Activated naive CD8-positive, alpha-beta T cell treated with anti-CD3 and anti-CD28 coated beads, Interleukin-2, amount 10 ng/mL, durations not matched to agents 7 days and 5 days (primary cell): Measurements from ENCODE around the gene HTD2. TPM values are rescaled to one million over a fixed set of nuclear protein-coding genes. Genes with fewer than 3 reads are reported as not detected.
"Not testable (repeated sequence)": the region's sequence is repeated elsewhere in the genome, so short reads cannot be mapped to it uniquely, and the experiment has no call there.

Experiments used
- ATAC-seq: fragments of 150-1000 bp; cut with Tn5 transposase; one replicate; pipeline ENCODE4 v1.10.0; 2021; ENCODE audit warnings: low read depth, moderate library complexity
- POLR2A ChIA-PET: fragments of 350-600 bp; sonication (Branson Sonifier 250); formaldehyde crosslinking; loops from one replicate; lab custom pipeline; 2021; ENCODE audit warnings: antibody characterized with exemption; lab: Charles Lee
- DNase-seq: peaks from one replicate; pipeline ENCODE4 v3.0.0; 2021
- H3K27ac Mint-ChIP-seq: one replicate; pipeline ENCODE4 v1.8.0; 2022; ENCODE audit warnings: mild to moderate bottlenecking, mixed read lengths
- H3K27me3 Mint-ChIP-seq: one replicate; pipeline ENCODE4 v1.8.0; 2022; ENCODE audit warnings: mild to moderate bottlenecking, moderate library complexity, mixed read lengths
- H3K36me3 Mint-ChIP-seq: one replicate; pipeline ENCODE4 v1.8.0; 2021; ENCODE audit warnings: mild to moderate bottlenecking, mixed read lengths
- H3K4me1 Mint-ChIP-seq: one replicate; pipeline ENCODE4 v1.8.0; 2021; ENCODE audit warnings: mixed read lengths
- H3K4me3 Mint-ChIP-seq: one replicate; pipeline ENCODE4 v1.8.0; 2022; ENCODE audit warnings: mild to moderate bottlenecking, moderate library complexity, mixed read lengths
- H3K9me3 Mint-ChIP-seq: one replicate; pipeline ENCODE4 v1.8.0; 2021; ENCODE audit warnings: mixed read lengths
- total RNA-seq, 2 experiments: library from RNA; stranded (reverse); gene quantifications; one replicate each; pipeline ENCODE4 v1.2.3, GENCODE V29; 2021

The HTD2 gene
- total RNA-seq, 2 experiments from 2014 or later: 7.5 to 8.1 TPM

DNA sequence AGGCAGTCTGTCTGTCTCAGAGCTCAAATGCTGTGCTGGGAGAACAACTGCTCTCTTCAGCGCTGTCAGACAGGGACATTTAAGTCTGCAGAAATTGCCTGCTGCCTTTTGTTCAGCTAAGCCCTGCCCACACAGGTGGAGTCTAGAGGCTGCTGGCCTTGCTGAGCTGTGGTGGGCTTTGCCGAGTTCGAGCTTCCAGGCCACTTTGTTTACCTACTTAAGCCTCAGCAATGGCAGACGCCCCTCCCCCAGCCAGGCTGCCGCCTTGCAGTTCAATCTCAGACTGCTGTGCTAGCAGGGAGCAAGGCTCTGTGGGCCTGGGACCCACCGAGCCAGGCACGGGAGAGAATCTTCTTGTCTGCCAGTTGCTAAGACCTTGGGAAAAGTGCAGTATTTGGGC is 25.3 kb upstream of the HTD2 start:
- Mint-ChIP-seq H3K27me3 (no peaks in the 10 kb centered on the region), H3K36me3 (peaks cover 20% of the 10 kb centered on the region), H3K9me3 (peaks cover 5% of the 10 kb centered on the region), H3K27ac (no peak overlapping the region), H3K4me3 (no peak overlapping the region), H3K4me1 (no peaks in the 10 kb centered on the region)
- no peak for ATAC-seq
- no peak for DNase-seq
- POLR2A ChIA-PET: no interaction called here

DNA sequence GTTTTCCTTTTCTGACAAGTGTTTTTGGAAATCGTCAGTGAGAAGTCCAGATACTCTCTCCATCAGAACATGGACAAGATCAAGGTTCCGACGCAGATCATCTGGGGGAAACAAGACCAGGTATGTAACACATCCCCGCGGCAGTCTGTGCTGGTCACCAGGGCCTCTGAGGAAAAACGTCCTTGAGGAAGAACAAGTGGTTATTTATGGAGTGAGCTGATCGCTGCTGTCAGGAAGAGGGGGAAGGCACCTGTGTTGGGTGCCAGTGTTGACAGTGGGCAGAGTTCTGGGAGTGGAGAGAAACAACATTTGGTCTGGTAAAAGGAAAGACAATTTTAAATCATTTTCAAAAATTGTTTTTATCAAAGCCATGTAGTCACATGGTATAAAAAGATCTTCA is 21.0 kb upstream of the HTD2 start:
- ATAC-seq (no peak), DNase-seq (no peak)
- Mint-ChIP-seq H3K9me3 (no peaks in the 10 kb centered on the region), H3K27ac (no peak overlapping the region), H3K4me1 (no peaks in the 10 kb centered on the region), H3K4me3 (no peak overlapping the region), H3K36me3 (peaks cover 5% of the 10 kb centered on the region), H3K27me3 (no peaks in the 10 kb centered on the region)
- POLR2A ChIA-PET: no interaction called here

DNA sequence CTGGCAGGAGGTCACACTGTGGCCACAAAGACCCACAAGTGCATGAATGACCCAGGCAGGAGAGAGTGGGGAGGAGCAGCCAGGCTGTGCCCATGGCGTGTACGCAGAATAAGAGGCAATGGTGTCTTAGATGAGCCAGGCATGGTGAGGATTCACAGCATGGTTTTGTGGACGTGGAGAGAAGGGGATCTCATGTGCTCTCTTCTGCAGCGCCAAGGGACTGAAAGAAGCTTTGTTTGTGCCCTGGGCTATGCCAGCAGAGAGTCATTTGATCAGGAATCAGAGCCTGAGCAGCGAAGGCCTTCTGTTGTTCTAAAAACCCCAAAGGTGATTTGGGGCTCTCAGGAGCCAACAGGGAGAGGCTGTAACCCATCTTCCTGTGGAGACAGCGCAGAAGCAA is 19.0 kb upstream of the HTD2 start:
- DNase-seq (no peak), ATAC-seq (no peak)
- no peaks in the 10 kb centered on the region for H3K9me3 Mint-ChIP-seq
- no peaks in the 10 kb centered on the region for H3K27me3 Mint-ChIP-seq
- POLR2A ChIA-PET: no interaction called here
- H3K4me1 Mint-ChIP-seq: no peaks in the 10 kb centered on the region
- no peak overlapping the region for H3K27ac Mint-ChIP-seq
- H3K36me3 Mint-ChIP-seq: peaks cover 2% of the 10 kb centered on the region
- no peak overlapping the region for H3K4me3 Mint-ChIP-seq

DNA sequence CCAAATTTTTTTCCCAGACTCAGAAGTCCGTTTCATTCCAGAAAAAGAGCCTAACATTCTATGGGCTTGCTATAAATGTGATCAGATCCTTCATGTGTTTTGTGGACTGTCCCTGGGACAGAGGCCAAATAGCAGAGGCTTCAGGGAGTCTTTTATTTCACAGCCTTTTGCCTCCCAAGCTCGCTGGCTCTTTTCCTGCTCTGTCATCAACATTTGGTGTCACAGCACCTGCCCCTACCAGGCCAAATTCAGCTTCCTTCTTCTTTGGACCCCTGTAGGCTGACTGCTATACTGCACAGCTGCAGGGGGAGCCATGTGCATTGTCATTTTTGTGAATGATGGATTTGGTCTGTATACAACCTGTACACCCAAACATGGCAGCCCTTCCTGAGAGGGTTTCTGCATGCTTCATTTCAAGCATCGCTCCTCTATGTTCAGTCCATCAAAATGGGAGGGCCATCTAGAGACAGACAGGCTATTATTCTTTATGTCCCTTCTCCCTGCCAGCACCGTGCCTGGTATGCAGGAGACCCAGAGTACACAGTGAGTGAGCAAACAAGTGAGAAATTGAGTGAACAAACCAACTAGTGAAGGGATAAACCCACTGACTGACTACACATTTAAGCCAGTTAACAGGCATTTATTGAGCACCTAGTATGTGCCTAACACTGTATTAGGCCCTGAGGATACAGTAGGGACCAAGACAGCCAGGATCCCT is 18.1 kb upstream of the HTD2 start:
- Mint-ChIP-seq H3K27me3 (no peaks in the 10 kb centered on the region), H3K4me1 (no peaks in the 10 kb centered on the region), H3K4me3 (no peak overlapping the region), H3K9me3 (no peaks in the 10 kb centered on the region), H3K27ac (no peak overlapping the region), H3K36me3 (peaks cover 2% of the 10 kb centered on the region)
- POLR2A ChIA-PET: no interaction called here
- ATAC-seq (no peak), DNase-seq (no peak)

DNA sequence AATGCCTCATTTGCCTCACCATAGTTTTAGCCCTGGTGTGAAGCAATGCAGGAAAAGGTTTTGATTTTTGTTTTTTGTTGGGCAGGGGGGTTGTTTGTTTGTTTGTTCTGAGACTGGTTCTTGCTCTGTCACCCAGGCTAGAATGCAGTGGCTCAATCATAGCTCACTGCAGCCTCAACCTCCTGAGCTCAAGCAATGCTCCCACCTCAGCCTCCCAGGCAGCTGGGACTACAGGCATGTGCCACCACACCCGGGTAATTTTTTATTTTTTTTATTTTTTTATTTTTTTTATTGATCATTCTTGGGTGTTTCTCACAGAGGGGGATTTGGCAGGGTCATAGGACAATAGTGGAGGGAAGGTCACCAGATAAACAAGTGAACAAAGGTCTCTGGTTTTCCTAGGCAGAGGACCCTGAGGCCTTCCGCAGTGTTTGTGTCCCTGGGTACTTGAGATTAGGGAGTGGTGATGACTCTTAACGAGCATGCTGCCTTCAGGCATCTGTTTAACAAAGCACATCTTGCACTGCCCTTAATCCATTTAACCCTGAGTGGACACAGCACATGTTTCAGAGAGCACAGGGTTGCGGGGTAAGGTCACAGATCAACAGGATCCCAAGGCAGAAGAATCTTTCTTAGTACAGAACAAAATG is 17.2 kb upstream of the HTD2 start:
- DNase-seq, H3K4me3 Mint-ChIP-seq, H3K27ac Mint-ChIP-seq, H3K4me1 Mint-ChIP-seq, ATAC-seq, H3K36me3 Mint-ChIP-seq, H3K9me3 Mint-ChIP-seq, POLR2A ChIA-PET, H3K27me3 Mint-ChIP-seq: not testable (repeated sequence)

DNA sequence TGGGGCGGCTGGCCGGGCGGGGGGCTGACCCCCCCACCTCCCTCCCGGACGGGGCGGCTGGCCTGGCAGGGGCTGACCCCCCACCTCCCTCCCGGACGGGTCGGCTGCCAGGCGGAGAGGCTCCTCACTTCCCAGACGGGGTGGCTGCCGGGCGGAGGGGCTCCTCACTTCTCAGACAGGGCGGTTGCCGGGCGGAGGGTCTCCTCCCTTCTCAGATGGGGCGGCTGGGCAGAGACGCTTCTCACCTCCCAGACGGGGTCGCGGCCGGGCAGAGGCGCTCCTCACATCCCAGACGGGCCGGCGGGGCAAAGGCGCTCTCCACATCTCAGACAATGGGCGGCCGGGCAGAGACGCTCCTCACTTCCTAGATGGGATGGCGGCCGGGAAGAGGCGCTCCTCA is 15.9 kb upstream of the HTD2 start:
- H3K27me3 Mint-ChIP-seq, H3K4me3 Mint-ChIP-seq, H3K36me3 Mint-ChIP-seq, H3K4me1 Mint-ChIP-seq, ATAC-seq, DNase-seq, H3K27ac Mint-ChIP-seq, POLR2A ChIA-PET, H3K9me3 Mint-ChIP-seq: not testable (repeated sequence)

DNA sequence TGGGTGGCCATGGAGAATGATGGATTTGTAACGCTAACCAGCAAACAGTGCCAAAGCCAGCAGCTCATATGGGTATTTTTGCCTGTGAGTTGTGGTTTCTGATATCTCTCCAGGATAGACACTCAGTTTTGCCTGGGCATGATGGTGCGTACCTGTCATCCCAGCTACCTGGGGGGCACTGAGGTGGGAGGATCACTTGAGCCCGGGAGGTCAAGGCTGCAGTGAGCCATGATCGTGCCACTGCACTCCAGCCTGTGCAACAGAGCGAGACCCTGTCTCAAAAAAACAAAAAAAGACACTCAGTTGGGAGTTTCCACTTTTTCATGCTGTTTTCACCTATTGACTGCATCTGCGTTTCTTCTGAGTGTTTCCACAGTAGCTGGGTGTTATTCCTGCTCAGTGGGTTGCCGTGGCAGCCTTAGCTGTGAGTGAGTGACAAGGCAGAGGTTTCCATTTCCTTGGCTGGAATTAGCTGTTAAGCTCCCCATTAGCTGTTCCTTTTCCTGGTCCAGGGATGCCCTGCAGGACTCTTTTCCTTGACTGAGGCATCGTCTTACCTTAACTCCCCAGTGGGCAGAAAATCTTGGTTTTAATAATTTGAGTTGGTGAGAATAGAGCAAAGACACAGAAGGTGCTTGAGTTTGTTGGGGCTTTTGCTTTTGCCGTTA is 14.5 kb upstream of the HTD2 start:
- ATAC-seq (no peak), DNase-seq (no peak)
- Mint-ChIP-seq H3K4me3 (no peak overlapping the region), H3K27me3 (peaks cover 2% of the 10 kb centered on the region), H3K27ac (no peak overlapping the region), H3K9me3 (no peaks in the 10 kb centered on the region), H3K36me3 (no peaks in the 10 kb centered on the region), H3K4me1 (no peaks in the 10 kb centered on the region)
- POLR2A ChIA-PET: no interaction called here

DNA sequence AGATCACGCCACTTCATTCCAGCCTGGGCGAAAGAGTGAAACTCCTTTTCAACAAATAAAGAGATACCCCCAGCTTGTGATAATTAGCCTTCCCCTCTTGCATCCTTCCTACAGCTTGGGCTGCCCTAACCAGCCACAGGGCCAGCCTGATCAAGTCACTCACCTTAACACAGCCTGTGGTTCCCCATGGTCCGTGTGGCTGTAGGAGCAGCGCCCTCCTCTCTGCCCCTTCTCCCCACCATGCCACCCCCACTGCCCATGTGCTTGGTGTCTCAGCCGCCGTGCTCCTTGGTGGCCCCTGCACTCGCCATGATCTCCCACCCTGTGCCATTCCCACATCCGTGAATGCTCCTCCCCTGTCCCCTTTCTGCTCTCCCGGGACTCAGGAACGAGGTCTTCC is 13.5 kb upstream of the HTD2 start:
- H3K27ac Mint-ChIP-seq: no peak overlapping the region
- no peaks in the 10 kb centered on the region for H3K9me3 Mint-ChIP-seq
- POLR2A ChIA-PET: no interaction called here
- no peaks in the 10 kb centered on the region for H3K4me1 Mint-ChIP-seq
- DNase-seq (no peak), ATAC-seq (no peak)
- H3K36me3 Mint-ChIP-seq: no peaks in the 10 kb centered on the region
- H3K4me3 Mint-ChIP-seq: no peak overlapping the region
- peaks cover 2% of the 10 kb centered on the region for H3K27me3 Mint-ChIP-seq

DNA sequence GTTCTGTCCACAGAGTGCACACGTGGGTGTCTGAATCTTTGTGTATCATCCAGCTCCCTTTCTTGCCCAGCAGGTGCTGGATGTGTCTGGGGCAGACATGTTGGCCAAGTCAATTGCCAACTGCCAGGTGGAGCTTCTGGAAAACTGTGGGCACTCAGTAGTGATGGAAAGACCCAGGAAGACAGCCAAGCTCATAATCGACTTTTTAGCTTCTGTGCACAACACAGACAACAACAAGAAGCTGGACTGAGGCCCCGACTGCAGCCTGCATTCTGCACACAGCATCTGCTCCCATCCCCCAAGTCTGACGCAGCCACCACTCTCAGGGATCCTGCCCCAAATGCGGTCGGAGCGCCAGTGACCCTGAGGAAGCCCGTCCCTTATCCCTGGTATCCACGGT is 12.8 kb upstream of the HTD2 start:
- POLR2A ChIA-PET: no interaction called here

DNA sequence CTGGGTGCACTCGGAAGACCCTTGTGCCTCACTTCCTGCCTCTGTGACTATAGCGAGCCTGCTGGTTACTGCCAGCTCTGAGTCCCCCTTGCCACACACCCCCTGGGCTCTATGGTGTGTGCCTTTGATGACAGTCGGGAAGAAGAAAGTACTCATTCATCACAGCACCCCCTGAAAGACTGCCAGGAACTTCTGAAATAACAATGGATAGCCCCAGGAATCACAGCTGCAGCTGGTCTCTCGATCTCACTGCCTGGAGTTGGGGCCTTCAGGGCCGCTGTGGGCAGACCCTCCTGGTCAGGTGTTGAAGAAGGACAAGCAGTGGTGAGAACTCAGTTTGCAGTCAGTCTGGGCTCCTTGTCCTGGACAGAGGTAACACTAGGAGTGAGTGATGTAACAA is 10.1 kb upstream of the HTD2 start:
- Mint-ChIP-seq H3K9me3 (no peaks in the 10 kb centered on the region), H3K27ac (no peak overlapping the region), H3K4me1 (no peaks in the 10 kb centered on the region), H3K27me3 (peaks cover 12% of the 10 kb centered on the region), H3K4me3 (no peak overlapping the region), H3K36me3 (no peaks in the 10 kb centered on the region)
- no peak for ATAC-seq
- no peak for DNase-seq
- POLR2A ChIA-PET: no interaction called here

More for the DNA sequence above, 12.8 kb upstream of the HTD2 start:
- peaks cover 6% of the 10 kb centered on the region for H3K27me3 Mint-ChIP-seq
- H3K9me3 Mint-ChIP-seq: no peaks in the 10 kb centered on the region
- no peak overlapping the region for H3K4me3 Mint-ChIP-seq
- no peak for ATAC-seq
- no peaks in the 10 kb centered on the region for H3K36me3 Mint-ChIP-seq
- H3K27ac Mint-ChIP-seq: no peak overlapping the region
- no peaks in the 10 kb centered on the region for H3K4me1 Mint-ChIP-seq
- no peak for DNase-seq

DNA sequence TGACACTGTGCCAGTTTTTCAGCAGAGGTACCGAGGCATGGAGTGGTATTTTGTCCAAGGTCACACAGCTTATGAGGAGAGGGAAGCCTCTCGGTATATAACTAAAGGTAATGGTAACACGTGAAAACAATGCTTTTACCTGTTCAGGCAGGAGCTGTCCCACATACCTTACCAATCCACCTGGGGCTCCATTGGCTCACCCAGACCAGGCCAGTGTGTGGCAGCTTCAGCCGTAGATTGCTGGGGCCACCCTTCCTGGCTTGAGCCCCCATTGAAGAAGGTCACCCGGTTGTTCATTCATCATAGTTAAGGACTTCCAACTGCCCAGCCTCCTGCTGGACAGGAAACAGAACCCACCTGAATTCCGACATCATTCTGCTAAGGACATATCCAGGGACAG is 9.5 kb upstream of the HTD2 start:
- Mint-ChIP-seq H3K27me3 (peaks cover 15% of the 10 kb centered on the region), H3K4me1 (no peaks in the 10 kb centered on the region), H3K27ac (no peak overlapping the region), H3K4me3 (no peak overlapping the region), H3K36me3 (no peaks in the 10 kb centered on the region), H3K9me3 (no peaks in the 10 kb centered on the region)
- no peak for DNase-seq
- POLR2A ChIA-PET: no interaction called here
- no peak for ATAC-seq

DNA sequence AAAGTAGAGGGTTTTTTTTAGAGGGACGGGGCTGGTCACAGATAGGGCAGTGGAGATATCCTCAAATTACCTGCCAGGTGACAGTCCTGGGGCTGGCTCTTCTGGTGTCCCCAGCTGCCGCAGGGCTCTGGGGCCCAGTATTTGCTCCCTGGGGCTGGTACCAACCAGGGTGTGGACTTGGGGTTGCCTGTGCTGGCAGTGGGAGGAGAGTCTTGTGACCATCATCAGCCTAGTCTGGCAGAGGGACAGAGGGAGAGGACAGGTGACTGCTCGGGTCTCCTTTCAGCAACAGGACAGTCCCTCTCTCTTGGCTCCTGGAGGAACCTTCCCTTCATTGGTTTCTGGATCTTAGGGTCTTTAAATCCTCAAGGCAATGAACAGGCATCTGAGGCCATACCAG is 8.1 kb upstream of the HTD2 start:
- no peaks in the 10 kb centered on the region for H3K4me1 Mint-ChIP-seq
- no peak for ATAC-seq
- H3K36me3 Mint-ChIP-seq: no peaks in the 10 kb centered on the region
- H3K27me3 Mint-ChIP-seq: peaks cover 25% of the 10 kb centered on the region
- DNase-seq: no peak
- H3K9me3 Mint-ChIP-seq: no peaks in the 10 kb centered on the region
- no peak overlapping the region for H3K27ac Mint-ChIP-seq
- POLR2A ChIA-PET: no interaction called here
- no peak overlapping the region for H3K4me3 Mint-ChIP-seq

DNA sequence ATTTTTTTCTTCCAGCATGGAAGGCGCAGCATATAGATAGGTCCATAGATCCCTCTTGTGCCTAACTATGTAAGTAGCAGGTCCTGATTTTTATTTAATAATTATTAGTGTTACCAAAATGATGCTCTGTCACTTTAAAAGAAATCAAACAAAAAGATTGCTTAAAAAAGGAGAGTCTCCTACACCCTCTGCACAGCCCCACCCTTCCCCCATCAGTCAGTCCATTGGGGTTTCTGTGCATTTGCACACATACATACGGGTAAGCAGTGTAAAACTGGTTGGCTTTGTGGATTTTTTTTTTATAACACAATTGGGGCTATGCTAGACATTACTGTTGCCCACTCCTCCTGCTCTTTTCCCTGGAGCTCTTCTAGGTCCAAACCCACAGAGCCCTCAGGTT is 7.2 kb upstream of the HTD2 start:
- DNase-seq: no peak
- ATAC-seq: no peak
- no peaks in the 10 kb centered on the region for H3K9me3 Mint-ChIP-seq
- POLR2A ChIA-PET: no interaction called here
- H3K27me3 Mint-ChIP-seq: peaks cover 29% of the 10 kb centered on the region
- H3K4me3 Mint-ChIP-seq: no peak overlapping the region
- H3K36me3 Mint-ChIP-seq: no peaks in the 10 kb centered on the region
- no peaks in the 10 kb centered on the region for H3K4me1 Mint-ChIP-seq
- no peak overlapping the region for H3K27ac Mint-ChIP-seq
